CD4-positive, alpha-beta T cell (primary cell): ENCODE results near the gene SLC17A8. TPM values are rescaled to one million over a fixed set of nuclear protein-coding genes. Genes with fewer than 3 reads are reported as not detected.

ENCODE experiments used
- ATAC-seq: fragments of 200-7000 bp; cut with Tn5 transposase; one replicate; pipeline ENCODE4 v1.10.0; 2022; ENCODE audit warnings: mild to moderate bottlenecking; ENCODE audit not compliant: poor library complexity
- CTCF ChIA-PET: fragments of 350-600 bp; sonication (Branson Sonifier 250); formaldehyde crosslinking; loops from one replicate; lab custom pipeline; 2021; ENCODE audit warnings: antibody characterized with exemption, inconsistent platforms; lab: Charles Lee
- POLR2A ChIA-PET: fragments of 350-600 bp; sonication (Branson Sonifier 250); formaldehyde crosslinking; loops from one replicate; lab custom pipeline; 2021; ENCODE audit warnings: antibody characterized with exemption, inconsistent platforms; lab: Charles Lee
- DNase-seq, 14 experiments: peaks; one replicate each; pipeline ENCODE4 v3.0.0-alpha.2; 2013 to 2020; ENCODE audit warnings: mixed read lengths in 2 of 14
- H3K27ac ChIP-seq, 2 donors: one replicate each; pipeline versions ENCODE4 v1.5.1 to v1.7.0; 2013; ENCODE audit warnings: low read length in 2 of 2, low read depth in 1 of 2, mild to moderate bottlenecking in 1 of 2
- H3K27me3 ChIP-seq, 2 experiments: 1 replicate in 1 of 2; 2 replicates in 1 of 2; pipeline versions ENCODE4 v1.6.1 to v1.7.0; 2013; ENCODE audit warnings: low read length in 2 of 2, control low read depth in 1 of 2, mild to moderate bottlenecking in 1 of 2, moderate library complexity in 1 of 2; ENCODE audit not compliant: insufficient read depth in 2 of 2, control insufficient read depth in 1 of 2
- H3K36me3 ChIP-seq: one replicate; pipeline ENCODE4 v1.6.1; 2013; ENCODE audit warnings: low read length, control low read depth; ENCODE audit not compliant: insufficient read depth
- H3K4me1 ChIP-seq: one replicate; pipeline ENCODE4 v1.6.1; 2013; ENCODE audit warnings: low read length, control low read depth; ENCODE audit not compliant: insufficient read depth
- H3K4me3 ChIP-seq: one replicate; pipeline ENCODE4 v1.5.1; 2013; ENCODE audit warnings: mild to moderate bottlenecking, low read length, moderate library complexity
- H3K9me3 ChIP-seq, 2 experiments: 1 replicate in 1 of 2; 2 replicates in 1 of 2; pipeline versions ENCODE4 v1.6.1 to v1.7.0; 2013; ENCODE audit warnings: low read length in 2 of 2, mild to moderate bottlenecking in 2 of 2, control low read depth in 1 of 2, moderate library complexity in 1 of 2; ENCODE audit not compliant: control insufficient read depth in 1 of 2, insufficient read depth in 1 of 2
- H3K27ac Mint-ChIP-seq: one replicate; pipeline ENCODE4 v1.8.0; 2020; ENCODE audit warnings: mixed read lengths
- H3K27me3 Mint-ChIP-seq: one replicate; pipeline ENCODE4 v1.8.0; 2021; ENCODE audit warnings: mixed read lengths
- H3K36me3 Mint-ChIP-seq: one replicate; pipeline ENCODE4 v1.8.0; 2021; ENCODE audit warnings: low read depth, mixed read lengths
- H3K4me1 Mint-ChIP-seq: one replicate; pipeline ENCODE4 v1.8.0; 2021; ENCODE audit warnings: low read depth, mixed read lengths
- H3K4me3 Mint-ChIP-seq: one replicate; pipeline ENCODE4 v1.8.0; 2020; ENCODE audit warnings: mild to moderate bottlenecking, mixed read lengths
- H3K9me3 Mint-ChIP-seq: one replicate; pipeline ENCODE4 v1.8.0; 2020; ENCODE audit warnings: mixed read lengths
- CTCF ChIP-seq: fragments of 200-600 bp; IDR thresholded peaks from one replicate; pipeline ENCODE4 v1.8.0; 2022; ENCODE audit warnings: antibody characterized with exemption, mild to moderate bottlenecking
- intact Hi-C, 2 experiments: fragments of 100-400 bp; cut with DNase I in 1 of 2; cut with micrococcal nuclease in 1 of 2; formaldehyde crosslinking; loops; one replicate each; pipeline versions ENCODE4 v1.15.1 to v1.9.0; 2023 to 2025; cut with DNase I, micrococcal nuclease
- total RNA-seq, 174 experiments: library from RNA in 2 of 174; stranded (reverse) in 2 of 174; gene quantifications; one replicate each; pipeline ENCODE4 v1.2.3 and lab custom pipeline; 2021 to 2026

The SLC17A8 gene
- total RNA-seq, 2 experiments from 2014 or later: not detected

GRCh38 chr12:100364324-100364723 lies 7.5 kb downstream of the SLC17A8 start:
- Histone ChIP-seq H3K36me3 (no peaks in the 10 kb centered on the region), H3K27me3 (peaks cover 4 to 6% of the 10 kb centered on the region in 2 experiments), H3K27ac (no peak overlapping the region), H3K4me1 (no peaks in the 10 kb centered on the region), H3K9me3 (no peaks in the 10 kb centered on the region), H3K4me3 (no peak overlapping the region)
- Mint-ChIP-seq H3K27me3 (peaks cover 42% of the 10 kb centered on the region), H3K4me1 (no peaks in the 10 kb centered on the region), H3K9me3 (no peaks in the 10 kb centered on the region), H3K27ac (no peak overlapping the region), H3K4me3 (no peak overlapping the region), H3K36me3 (no peaks in the 10 kb centered on the region)
- CTCF ChIA-PET: no interaction called here
- POLR2A ChIA-PET: no interaction called here
- no peak for ATAC-seq
- intact Hi-C loops: no loop called here
- DNase-seq: no peak
- no peak for TF ChIP-seq CTCF

- Mint-ChIP-seq H3K27ac (no peak overlapping the region), H3K9me3 (no peaks in the 10 kb centered on the region), H3K4me1 (no peaks in the 10 kb centered on the region), H3K27me3 (peaks cover 32% of the 10 kb centered on the region), H3K36me3 (no peaks in the 10 kb centered on the region), H3K4me3 (no peak overlapping the region)
- POLR2A ChIA-PET: no interaction called here
- no peak for TF ChIP-seq CTCF
- Histone ChIP-seq H3K27me3 (peaks cover 4 to 6% of the 10 kb centered on the region in 2 experiments), H3K4me3 (no peak overlapping the region), H3K36me3 (no peaks in the 10 kb centered on the region), H3K27ac (no peak overlapping the region), H3K4me1 (no peaks in the 10 kb centered on the region), H3K9me3 (no peaks in the 10 kb centered on the region)
- CTCF ChIA-PET: no interaction called here
- intact Hi-C loops: no loop called here
- DNase-seq (no peak), ATAC-seq (no peak)
Observed at GRCh38 chr12:100365411-100365810, 8.5 kb downstream of the SLC17A8 start.

- no peaks in the 10 kb centered on the region for H3K36me3 ChIP-seq
- Mint-ChIP-seq H3K27ac (no peak overlapping the region), H3K4me3 (no peak overlapping the region), H3K27me3 (peaks cover 13% of the 10 kb centered on the region), H3K9me3 (no peaks in the 10 kb centered on the region), H3K4me1 (no peaks in the 10 kb centered on the region), H3K36me3 (no peaks in the 10 kb centered on the region)
- H3K27me3 ChIP-seq: peaks cover 2 to 4% of the 10 kb centered on the region in 2 experiments
- H3K9me3 ChIP-seq: no peaks in the 10 kb centered on the region
- DNase-seq (no peak), ATAC-seq (no peak)
- no peak overlapping the region for H3K4me3 ChIP-seq
- intact Hi-C loops: no loop called here
- POLR2A ChIA-PET: no interaction called here
- TF ChIP-seq CTCF: no peak
- no peaks in the 10 kb centered on the region for H3K4me1 ChIP-seq
- H3K27ac ChIP-seq: no peak overlapping the region
- CTCF ChIA-PET: no interaction called here
Observed at GRCh38 chr12:100368066-100368465, 11.2 kb downstream of the SLC17A8 start.
